Measurements from ENCODE around the gene SP140.
"Not testable (repeated sequence)": the region's sequence is repeated elsewhere in the genome, so short reads cannot be mapped to it uniquely, and the experiment has no call there.

SP140 gene

GRCh38 chr2:230296917-230297316, 71.4 kb downstream of the SP140 start:
- no peak for DNase-seq

GRCh38 chr2:230299618-230300017, 74.1 kb downstream of the SP140 start:
- DNase-seq = no peak

GRCh38 chr2:230305416-230306275, 80.1 kb downstream of the SP140 start:
- DNase-seq = no peak

- DNase-seq = no peak
These were observed 80.9 kb downstream of the SP140 start for GRCh38 chr2:230306474-230306873.

- no peak for DNase-seq
These were observed 81.9 kb downstream of the SP140 start for GRCh38 chr2:230307485-230307884.

GRCh38 chr2:230308402-230309000, 83.0 kb downstream of the SP140 start:
- no peak for DNase-seq

GRCh38 chr2:230310792-230311191, 85.3 kb downstream of the SP140 start:
- not testable (repeated sequence) for DNase-seq

GRCh38 chr2:230311634-230312033, 86.1 kb downstream of the SP140 start:
- not testable (repeated sequence) for DNase-seq

GRCh38 chr2:230312638-230313037, 87.1 kb downstream of the SP140 start:
- DNase-seq = no peak

GRCh38 chr2:230317366-230317765, 91.8 kb downstream of the SP140 start:
- DNase-seq = no peak

- DNase-seq = peak; percentile 22
These were observed 92.9 kb downstream of the SP140 start for GRCh38 chr2:230318190-230319121.

GRCh38 chr2:230319211-230319862, 93.8 kb downstream of the SP140 start:
- peak; percentile 90 for DNase-seq

GRCh38 chr2:230321031-230321430, 95.5 kb downstream of the SP140 start:
- DNase-seq = no peak

- no peak for DNase-seq
These were observed 97.2 kb downstream of the SP140 start for GRCh38 chr2:230322561-230323384.

- DNase-seq = no peak
These were observed 98.0 kb downstream of the SP140 start for GRCh38 chr2:230323385-230324106.

- no peak for DNase-seq
These were observed 99.0 kb downstream of the SP140 start for GRCh38 chr2:230324503-230324902.

GRCh38 chr2:230325316-230326243, 100.0 kb downstream of the SP140 start:
- DNase-seq = no peak

GRCh38 chr2:230326453-230327417, 101.2 kb downstream of the SP140 start, which contains the start of gene SP140L:
Gene SP140L, plus strand, starts transcription at chr2:230327193. Its CDS starts 77 bp downstream, at chr2:230327270.
- DNase-seq = peak; percentile 89

All from activated CD4-positive, alpha-beta T cell treated with anti-CD3 and anti-CD28 coated beads, Interleukin-2, amount 50 U/mL, for 16 hours (primary cell).